H9 (cell line): ENCODE data around the gene MAST4. TPM values are rescaled to one million over a fixed set of nuclear protein-coding genes. Genes with fewer than 3 reads are reported as not detected.

Experiments used
- DNase-seq: peaks from one replicate; pipeline ENCODE4 v3.0.0-alpha.2; 2017
- H2AFZ ChIP-seq: one replicate; pipeline ENCODE4 v1.6.1; 2013; ENCODE audit warnings: mild to moderate bottlenecking, low read length, control low read depth, moderate library complexity
- H2AK5ac ChIP-seq: 2 replicates; pipeline ENCODE4 v1.6.1; 2013; ENCODE audit warnings: low read length, control low read depth, mixed read lengths; ENCODE audit not compliant: insufficient read length
- H2BK120ac ChIP-seq: one replicate; pipeline ENCODE4 v1.6.1; 2013; ENCODE audit warnings: low read depth, mild to moderate bottlenecking, low read length, control low read depth, inconsistent platforms; ENCODE audit not compliant: poor library complexity, severe bottlenecking
- H2BK12ac ChIP-seq: 2 replicates; pipeline ENCODE4 v1.6.1; 2013; ENCODE audit warnings: low read length, control low read depth, mixed read lengths, low read depth; ENCODE audit not compliant: insufficient read length
- H2BK15ac ChIP-seq: 2 replicates; pipeline ENCODE4 v1.6.1; 2013; ENCODE audit warnings: low read depth, low read length, control low read depth
- H2BK20ac ChIP-seq: one replicate; pipeline ENCODE4 v1.6.1; 2013; ENCODE audit warnings: low read depth, mild to moderate bottlenecking, low read length, control low read depth, inconsistent platforms; ENCODE audit not compliant: poor library complexity, severe bottlenecking
- H2BK5ac ChIP-seq: 2 replicates; pipeline ENCODE4 v1.6.1; 2013; ENCODE audit warnings: low read length, control low read depth, mixed read lengths; ENCODE audit not compliant: insufficient read length
- H3K14ac ChIP-seq: 2 replicates; pipeline ENCODE4 v1.6.1; 2013; ENCODE audit warnings: low read length, control low read depth; ENCODE audit not compliant: insufficient read depth
- H3K18ac ChIP-seq: 2 replicates; pipeline ENCODE4 v1.6.1; 2013; ENCODE audit warnings: low read depth, mild to moderate bottlenecking, mixed read lengths, low read length, control low read depth; ENCODE audit not compliant: insufficient read length
- H3K23ac ChIP-seq: 2 replicates; pipeline ENCODE4 v1.6.1; 2013; ENCODE audit warnings: low read length, control low read depth, mixed read lengths, low read depth; ENCODE audit not compliant: insufficient read length
- H3K23me2 ChIP-seq: 2 replicates; pipeline ENCODE4 v1.6.1; 2013; ENCODE audit warnings: low read depth, mild to moderate bottlenecking, mixed read lengths, low read length, control low read depth; ENCODE audit not compliant: insufficient read length, poor library complexity, severe bottlenecking
- H3K27ac ChIP-seq: 2 replicates; pipeline ENCODE4 v1.5.1; 2013; ENCODE audit warnings: low read length, control low read depth, mixed read lengths, low read depth; ENCODE audit not compliant: insufficient read length
- H3K27me3 ChIP-seq: 2 replicates; pipeline ENCODE4 v1.6.1; 2013; ENCODE audit warnings: low read length, control low read depth, inconsistent platforms; ENCODE audit not compliant: insufficient read depth
- H3K4ac ChIP-seq: 2 replicates; pipeline ENCODE4 v1.6.1; 2013; ENCODE audit warnings: low read depth, mild to moderate bottlenecking, control low read depth, inconsistent platforms, low read length, moderate library complexity
- H3K4me1 ChIP-seq: 2 replicates; pipeline ENCODE4 v1.6.1; 2013; ENCODE audit warnings: low read length, control low read depth, inconsistent platforms; ENCODE audit not compliant: insufficient read depth
- H3K4me2 ChIP-seq: 2 replicates; pipeline ENCODE4 v1.6.1; 2013; ENCODE audit warnings: low read length, control low read depth, mixed read lengths; ENCODE audit not compliant: insufficient read length, insufficient read depth
- H3K56ac ChIP-seq: 2 replicates; pipeline ENCODE4 v1.6.1; 2013; ENCODE audit warnings: low read depth, mild to moderate bottlenecking, mixed read lengths, low read length, control low read depth; ENCODE audit not compliant: insufficient read length
- H3K79me1 ChIP-seq: 2 replicates; pipeline ENCODE4 v1.6.1; 2013; ENCODE audit warnings: low read depth, mild to moderate bottlenecking, moderate library complexity, low read length, control low read depth, inconsistent platforms; ENCODE audit not compliant: insufficient read depth, poor library complexity, severe bottlenecking
- H3K79me2 ChIP-seq: 2 replicates; pipeline ENCODE4 v1.6.1; 2013; ENCODE audit warnings: low read length, control low read depth, inconsistent platforms; ENCODE audit not compliant: insufficient read depth
- H3K9ac ChIP-seq: 2 replicates; pipeline ENCODE4 v1.6.1; 2013; ENCODE audit warnings: low read length, control low read depth, mixed read lengths; ENCODE audit not compliant: insufficient read length; ENCODE audit errors: extremely low read depth
- H3K9me3 ChIP-seq: one replicate; pipeline ENCODE4 v1.6.1; 2013; ENCODE audit warnings: low read depth, low read length, inconsistent platforms; ENCODE audit not compliant: control insufficient read depth
- H3T11ph ChIP-seq: one replicate; pipeline ENCODE4 v1.6.1; 2013; ENCODE audit warnings: mild to moderate bottlenecking, low read length, control low read depth, inconsistent platforms
- H4K20me1 ChIP-seq: one replicate; pipeline ENCODE4 v1.6.1; 2013; ENCODE audit not compliant: control insufficient read depth, insufficient read length, insufficient read depth
- H4K5ac ChIP-seq: 2 replicates; pipeline ENCODE4 v1.6.1; 2013; ENCODE audit warnings: low read depth, mild to moderate bottlenecking, mixed read lengths, low read length, control low read depth; ENCODE audit not compliant: insufficient read length
- H4K8ac ChIP-seq: replicated peaks from 2 replicates; pipeline ENCODE4 v1.6.1; 2013; ENCODE audit warnings: low read length, control low read depth, mixed read lengths, low read depth; ENCODE audit not compliant: insufficient read length
- H4K91ac ChIP-seq: 2 replicates; pipeline ENCODE4 v1.6.1; 2013; ENCODE audit warnings: low read depth, mild to moderate bottlenecking, moderate library complexity, mixed read lengths, low read length, control low read depth; ENCODE audit not compliant: insufficient read length
- H3K27ac Mint-ChIP-seq, 3 experiments: 2 replicates in 2 of 3; 3 replicates in 1 of 3; pipeline ENCODE4 v1.8.0; 2020 to 2021; ENCODE audit warnings: mixed read lengths in 3 of 3, mild to moderate bottlenecking in 1 of 3, moderate library complexity in 1 of 3
- H3K27me3 Mint-ChIP-seq: 2 replicates; pipeline ENCODE4 v1.8.0; 2021; ENCODE audit warnings: low read depth, mild to moderate bottlenecking, moderate library complexity, mixed read lengths
- H3K36me3 Mint-ChIP-seq, 3 experiments: 2 replicates in 2 of 3; 3 replicates in 1 of 3; pipeline ENCODE4 v1.8.0; 2020 to 2021; ENCODE audit warnings: low read depth in 3 of 3, mixed read lengths in 3 of 3; ENCODE audit not compliant: insufficient read depth in 1 of 3
- H3K4me1 Mint-ChIP-seq, 2 experiments: 2 replicates each; pipeline ENCODE4 v1.8.0; 2020; ENCODE audit warnings: mixed read lengths in 2 of 2
- H3K4me3 Mint-ChIP-seq, 2 experiments: 2 replicates in 1 of 2; 3 replicates in 1 of 2; pipeline ENCODE4 v1.8.0; 2020 to 2021; ENCODE audit warnings: mild to moderate bottlenecking in 2 of 2, mixed read lengths in 2 of 2, moderate library complexity in 1 of 2
- H3K9me3 Mint-ChIP-seq, 2 experiments: 2 replicates in 1 of 2; 3 replicates in 1 of 2; pipeline ENCODE4 v1.8.0; 2020; ENCODE audit warnings: mild to moderate bottlenecking in 2 of 2, mixed read lengths in 2 of 2, moderate library complexity in 1 of 2
- whole genome bisulfite sequencing: extraction: QIAGEN DNeasy Blood & Tissue Kit; methylation state at CpG from one replicate; pipeline ENCODE4 v1.1.7; 2013; ENCODE audit warnings: missing lambda C conversion rate, low lambda C conversion rate, mixed read lengths; ENCODE audit not compliant: insufficient read length; ENCODE audit errors: extremely low coverage; 5-methylcytosine and 5-hydroxymethylcytosine counted together
- total RNA-seq: library from RNA; stranded (reverse); gene quantifications from 2 replicates; pipeline ENCODE4 v1.2.1, GENCODE V29; 2021
- TF ChIP-seq, protein P1 (sequence below): fragments of 200-600 bp; sonication (generic); conservative IDR thresholded peaks from 3 replicates; pipeline ENCODE4 v1.8.0; 2021; ENCODE audit warnings: antibody characterized with exemption, mild to moderate bottlenecking

Gene MAST4
- total RNA-seq, 1 experiment from 2014 or later = 3.7 TPM

DNA sequence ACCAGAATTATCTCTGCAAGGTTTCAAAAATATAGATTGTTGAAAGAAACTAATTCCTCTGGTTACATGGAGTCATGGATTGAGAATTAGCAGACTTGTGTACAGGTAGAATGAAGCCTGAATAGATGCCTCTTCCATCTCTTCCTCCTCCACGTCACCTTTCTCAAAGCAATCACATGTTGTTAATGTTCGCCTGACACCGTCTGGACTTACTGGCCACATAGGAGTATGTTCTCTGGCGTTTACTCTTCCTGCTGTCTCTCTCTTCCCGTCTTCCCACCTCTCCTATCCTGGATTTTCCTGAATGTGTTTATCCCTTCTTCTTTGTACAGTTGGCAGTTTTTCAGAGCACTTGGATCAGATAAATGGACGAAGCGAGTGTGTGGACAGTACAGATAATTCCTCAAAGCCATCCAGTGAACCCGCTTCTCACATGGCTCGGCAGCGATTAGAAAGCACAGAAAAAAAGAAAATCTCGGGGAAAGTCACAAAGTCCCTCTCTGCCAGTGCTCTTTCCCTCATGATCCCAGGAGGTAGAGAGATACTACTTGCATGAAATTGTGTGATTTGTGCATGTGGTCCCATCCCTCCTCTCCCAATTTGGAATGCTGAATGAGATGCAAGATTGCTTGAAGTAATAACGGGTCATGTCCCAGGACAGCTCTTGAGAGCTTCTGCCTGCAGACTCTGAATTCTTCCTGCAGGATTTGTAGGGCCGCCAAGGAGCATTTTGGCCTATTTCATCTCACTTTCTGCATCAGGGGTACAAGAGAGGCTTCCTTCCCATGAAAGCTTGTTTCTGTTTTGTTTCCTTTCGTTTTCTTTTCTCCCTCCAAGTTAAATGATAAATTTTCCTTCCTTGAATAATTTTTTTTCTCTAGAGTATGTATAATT lies 553.1 kb downstream of the MAST4 start:
- no peaks in the 10 kb centered on the region for H3K23me2 ChIP-seq
- peaks cover 0 to 4% of the 10 kb centered on the region in 2 experiments; a peak in 1 of 4 replicates for H3K4me1 Mint-ChIP-seq
- H2BK5ac ChIP-seq = no peak overlapping the region
- H3K23ac ChIP-seq = no peak overlapping the region
- H4K5ac ChIP-seq = no peak overlapping the region
- H3K4ac ChIP-seq = no peak overlapping the region
- H4K8ac ChIP-seq = no peak overlapping the region
- peak overlapping the region in 1 of 3 experiments; percentile 18; a peak in 1 of 7 replicates for H3K27ac Mint-ChIP-seq
- no peak overlapping the region for H4K91ac ChIP-seq
- H3K4me3 Mint-ChIP-seq = no peak overlapping the region; a peak in 1 of 5 replicates
- H3T11ph ChIP-seq = no peak overlapping the region
- no peak overlapping the region for H3K27ac ChIP-seq
- H2AK5ac ChIP-seq = no peak overlapping the region
- H3K27me3 ChIP-seq = no peaks in the 10 kb centered on the region
- TF ChIP-seq, protein P1, sequence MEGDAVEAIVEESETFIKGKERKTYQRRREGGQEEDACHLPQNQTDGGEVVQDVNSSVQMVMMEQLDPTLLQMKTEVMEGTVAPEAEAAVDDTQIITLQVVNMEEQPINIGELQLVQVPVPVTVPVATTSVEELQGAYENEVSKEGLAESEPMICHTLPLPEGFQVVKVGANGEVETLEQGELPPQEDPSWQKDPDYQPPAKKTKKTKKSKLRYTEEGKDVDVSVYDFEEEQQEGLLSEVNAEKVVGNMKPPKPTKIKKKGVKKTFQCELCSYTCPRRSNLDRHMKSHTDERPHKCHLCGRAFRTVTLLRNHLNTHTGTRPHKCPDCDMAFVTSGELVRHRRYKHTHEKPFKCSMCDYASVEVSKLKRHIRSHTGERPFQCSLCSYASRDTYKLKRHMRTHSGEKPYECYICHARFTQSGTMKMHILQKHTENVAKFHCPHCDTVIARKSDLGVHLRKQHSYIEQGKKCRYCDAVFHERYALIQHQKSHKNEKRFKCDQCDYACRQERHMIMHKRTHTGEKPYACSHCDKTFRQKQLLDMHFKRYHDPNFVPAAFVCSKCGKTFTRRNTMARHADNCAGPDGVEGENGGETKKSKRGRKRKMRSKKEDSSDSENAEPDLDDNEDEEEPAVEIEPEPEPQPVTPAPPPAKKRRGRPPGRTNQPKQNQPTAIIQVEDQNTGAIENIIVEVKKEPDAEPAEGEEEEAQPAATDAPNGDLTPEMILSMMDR = no peak
- no peak overlapping the region for H2BK12ac ChIP-seq
- H2BK120ac ChIP-seq = no peak overlapping the region
- H2BK20ac ChIP-seq = no peak overlapping the region
- no peaks in the 10 kb centered on the region for H3K27me3 Mint-ChIP-seq
- no peaks in the 10 kb centered on the region for H4K20me1 ChIP-seq
- no peaks in the 10 kb centered on the region for H3K79me1 ChIP-seq
- DNase-seq = no peak
- peaks cover 0 to 3% (median 0%) of the 10 kb centered on the region in 3 experiments; a peak in 1 of 7 replicates for H3K36me3 Mint-ChIP-seq
- no peak overlapping the region for H3K9ac ChIP-seq
- no peaks in the 10 kb centered on the region for H3K79me2 ChIP-seq
- H3K56ac ChIP-seq = no peak overlapping the region
- no peak overlapping the region for H3K14ac ChIP-seq
- no peak overlapping the region for H2AFZ ChIP-seq
- H3K18ac ChIP-seq = no peak overlapping the region
- no CpG with 5 or more reads among the region's 14 CpGs for WGBS
- H3K9me3 Mint-ChIP-seq = no peaks in the 10 kb centered on the region
- no peaks in the 10 kb centered on the region for H3K4me1 ChIP-seq
- H3K9me3 ChIP-seq = no peaks in the 10 kb centered on the region
- no peak overlapping the region for H2BK15ac ChIP-seq
- no peak overlapping the region for H3K4me2 ChIP-seq
